Liver (tissue), 9 donors: Measurements from ENCODE around the gene CSF3R. TPM values are rescaled to one million over a fixed set of nuclear protein-coding genes. Genes with fewer than 3 reads are reported as not detected.

Experiments
- DNase-seq: peaks from one replicate; pipeline ENCODE4 v3.0.0-alpha.2; 2017; ENCODE audit warnings: low spot score
- H3K27ac ChIP-seq, 2 donors: one replicate each; pipeline ENCODE4 v1.7.0; 2013; ENCODE audit warnings: inconsistent platforms in 2 of 2, low read length in 2 of 2, control low read depth in 1 of 2, low read depth in 1 of 2, mild to moderate bottlenecking in 1 of 2
- H3K27me3 ChIP-seq, 4 donors: one replicate each; pipeline versions ENCODE4 v1.6.1 to v1.7.0; 2013; ENCODE audit warnings: low read length in 3 of 4, inconsistent platforms in 1 of 4, mild to moderate bottlenecking in 1 of 4, moderate library complexity in 1 of 4; ENCODE audit not compliant: control insufficient read depth in 4 of 4, insufficient read depth in 4 of 4
- H3K36me3 ChIP-seq, 4 donors: one replicate each; pipeline versions ENCODE4 v1.6.1 to v1.7.0; 2013; ENCODE audit warnings: low read length in 3 of 4, mild to moderate bottlenecking in 3 of 4, low read depth in 1 of 4, moderate library complexity in 1 of 4; ENCODE audit not compliant: control insufficient read depth in 4 of 4, insufficient read depth in 3 of 4
- H3K4me1 ChIP-seq, 4 donors: one replicate each; pipeline versions ENCODE4 v1.6.1 to v1.7.0; 2013; ENCODE audit warnings: low read length in 3 of 4, mild to moderate bottlenecking in 3 of 4, moderate library complexity in 1 of 4; ENCODE audit not compliant: control insufficient read depth in 4 of 4, insufficient read depth in 4 of 4
- H3K4me3 ChIP-seq, 3 donors: one replicate each; pipeline versions ENCODE4 v1.6.1 to v1.7.0; 2013; ENCODE audit warnings: low read length in 3 of 3, control low read depth in 1 of 3, low read depth in 1 of 3, mild to moderate bottlenecking in 1 of 3
- H3K9ac ChIP-seq, 2 donors: one replicate each; pipeline ENCODE4 v1.7.0; 2013; ENCODE audit warnings: low read length in 2 of 2, mild to moderate bottlenecking in 2 of 2, moderate library complexity in 2 of 2, control low read depth in 1 of 2, low read depth in 1 of 2
- H3K9me3 ChIP-seq, 4 donors: one replicate each; pipeline versions ENCODE4 v1.6.1 to v1.7.0; 2013; ENCODE audit warnings: low read length in 3 of 4; ENCODE audit not compliant: control insufficient read depth in 4 of 4
- EGR1 ChIP-seq, 2 donors: IDR thresholded peaks; 2 replicates each; pipeline ENCODE4 v1.6.1; 2016 to 2018; ENCODE audit warnings: antibody characterized with exemption in 2 of 2, low read depth in 2 of 2
- FOXA1 ChIP-seq: IDR thresholded peaks from 2 replicates; pipeline ENCODE4 v1.6.1; 2016; ENCODE audit warnings: antibody characterized with exemption
- FOXA2 ChIP-seq: IDR thresholded peaks from 2 replicates; pipeline ENCODE4 v1.6.1; 2016; ENCODE audit warnings: antibody characterized with exemption
- GABPA ChIP-seq, 2 donors: IDR thresholded peaks in 1 of 2; conservative IDR thresholded peaks in 1 of 2; 2 replicates each; pipeline ENCODE4 v1.6.1; 2016; ENCODE audit warnings: antibody characterized with exemption in 2 of 2, mild to moderate bottlenecking in 1 of 2, moderate library complexity in 1 of 2
- HNF4A ChIP-seq, 2 donors: conservative IDR thresholded peaks; 2 replicates each; pipeline ENCODE4 v1.6.1; 2016; ENCODE audit warnings: antibody characterized with exemption in 2 of 2, mild to moderate bottlenecking in 2 of 2
- HNF4G ChIP-seq: IDR thresholded peaks from 2 replicates; pipeline ENCODE4 v1.6.1; 2016; ENCODE audit warnings: antibody characterized with exemption
- JUND ChIP-seq, 2 donors: IDR thresholded peaks; 2 replicates each; pipeline ENCODE4 v1.6.1; 2016; ENCODE audit warnings: antibody characterized with exemption in 2 of 2
- NR2F2 ChIP-seq: IDR thresholded peaks from 2 replicates; pipeline ENCODE4 v1.6.1; 2016; ENCODE audit warnings: antibody characterized with exemption
- RAD21 ChIP-seq, 2 donors: IDR thresholded peaks; 2 replicates each; pipeline ENCODE4 v1.6.1; 2016; ENCODE audit warnings: antibody characterized with exemption in 2 of 2, mild to moderate bottlenecking in 2 of 2
- RXRA ChIP-seq, 2 donors: IDR thresholded peaks; 2 replicates each; pipeline ENCODE4 v1.6.1; 2017 to 2018; ENCODE audit warnings: antibody characterized with exemption in 2 of 2, mild to moderate bottlenecking in 1 of 2
- SP1 ChIP-seq: IDR thresholded peaks from 2 replicates; pipeline ENCODE4 v1.6.1; 2018; ENCODE audit warnings: antibody characterized with exemption, mild to moderate bottlenecking
- TAF1 ChIP-seq: conservative IDR thresholded peaks from 2 replicates; pipeline ENCODE4 v1.6.1; 2016; ENCODE audit warnings: antibody characterized with exemption, mild to moderate bottlenecking
- YY1 ChIP-seq: IDR thresholded peaks from 2 replicates; pipeline ENCODE4 v1.6.1; 2016; ENCODE audit warnings: antibody characterized with exemption, mild to moderate bottlenecking
- WGBS: extraction: QIAGEN DNeasy Blood & Tissue Kit; methylation state at CpG from one replicate; pipeline ENCODE4 v1.1.7; 2013; 5-methylcytosine and 5-hydroxymethylcytosine counted together
- polyA plus RNA-seq, 2 donors: library from polyadenylated mRNA; stranded (reverse) in 1 of 2; unstranded in 1 of 2; fragments of 200-250 nt in 1 of 2; fragments of >200 nt in 1 of 2; fragmentation: Nextera tagmentation in 1 of 2; extraction: Ambion mirVana in 1 of 2; gene quantifications; one replicate each; pipeline versions ENCODE4 v1.2.1 to v1.2.3, GENCODE V29; 2013 to 2015
- total RNA-seq, 2 donors: library from RNA; depleted of rRNA; stranded (reverse); fragments of >200 nt; gene quantifications; one replicate each; pipeline ENCODE4 v1.2.3, GENCODE V29; 2014
- TF ChIP-seq, protein P1 (sequence below): IDR thresholded peaks from 2 replicates; pipeline ENCODE4 v1.6.1; 2016; ENCODE audit warnings: antibody characterized with exemption
- TF ChIP-seq, protein P2 (sequence below): fragments of 150-350 bp; IDR thresholded peaks from 2 replicates; pipeline ENCODE4 v1.5.1; 2017; ENCODE audit warnings: improper control_type of control experiment, low read depth, low read length; ENCODE audit not compliant: missing input control
- TF ChIP-seq, protein P3 (sequence below): IDR thresholded peaks from 2 replicates; pipeline ENCODE4 v1.6.1; 2016; ENCODE audit warnings: antibody characterized with exemption
- TF ChIP-seq, protein P4 (sequence below): IDR thresholded peaks from 2 replicates; pipeline ENCODE4 v1.6.1; 2016; ENCODE audit warnings: antibody characterized with exemption
- donor health status: healthy.
- donor health status: healthy.
- donor health status: healthy.
- donor health status: healthy.
- donor health status: healthy.

Gene CSF3R
- total and polyA plus RNA-seq, 4 donors: 6.7 to 81.3 (median 15.9) TPM

DNA sequence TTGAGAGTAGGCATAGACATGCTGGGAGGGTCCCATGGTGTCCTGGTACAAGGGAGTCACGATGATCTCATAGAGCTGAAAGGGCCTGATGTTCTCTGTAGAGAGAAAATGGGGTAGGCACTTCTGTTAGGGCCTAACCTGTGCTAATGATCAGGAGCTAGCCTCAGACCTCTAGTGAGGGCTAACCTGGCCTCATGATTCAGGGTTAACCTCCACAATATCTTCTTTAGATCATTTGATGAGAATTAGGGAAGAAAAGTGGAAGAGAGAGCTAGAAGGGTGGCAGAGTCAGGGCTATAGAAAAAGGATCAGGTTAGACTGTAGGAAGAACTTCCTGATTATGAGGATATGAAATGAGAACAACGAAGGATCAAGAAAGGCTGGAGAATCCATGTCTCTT lies 13.6 kb downstream of the CSF3R start:
- no peak for DNase-seq
- TF ChIP-seq EGR1 (IDR thresholded peaks at IDR 0.05; ENCODE audit: low read depth in 2 of 2) (no peak), FOXA2 (no peak), RXRA (IDR thresholded peaks at IDR 0.05) (no peak), NR2F2 (no peak), TAF1 (no peak), SP1 (no peak), JUND (IDR thresholded peaks at IDR 0.05) (no peak), RAD21 (IDR thresholded peaks at IDR 0.05) (no peak), HNF4A (conservative IDR thresholded peaks at IDR 0.05) (no peak), HNF4G (no peak), YY1 (no peak)
- TF ChIP-seq, protein P1, sequence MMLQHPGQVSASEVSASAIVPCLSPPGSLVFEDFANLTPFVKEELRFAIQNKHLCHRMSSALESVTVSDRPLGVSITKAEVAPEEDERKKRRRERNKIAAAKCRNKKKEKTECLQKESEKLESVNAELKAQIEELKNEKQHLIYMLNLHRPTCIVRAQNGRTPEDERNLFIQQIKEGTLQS: no peak
- TF ChIP-seq, protein P2, sequence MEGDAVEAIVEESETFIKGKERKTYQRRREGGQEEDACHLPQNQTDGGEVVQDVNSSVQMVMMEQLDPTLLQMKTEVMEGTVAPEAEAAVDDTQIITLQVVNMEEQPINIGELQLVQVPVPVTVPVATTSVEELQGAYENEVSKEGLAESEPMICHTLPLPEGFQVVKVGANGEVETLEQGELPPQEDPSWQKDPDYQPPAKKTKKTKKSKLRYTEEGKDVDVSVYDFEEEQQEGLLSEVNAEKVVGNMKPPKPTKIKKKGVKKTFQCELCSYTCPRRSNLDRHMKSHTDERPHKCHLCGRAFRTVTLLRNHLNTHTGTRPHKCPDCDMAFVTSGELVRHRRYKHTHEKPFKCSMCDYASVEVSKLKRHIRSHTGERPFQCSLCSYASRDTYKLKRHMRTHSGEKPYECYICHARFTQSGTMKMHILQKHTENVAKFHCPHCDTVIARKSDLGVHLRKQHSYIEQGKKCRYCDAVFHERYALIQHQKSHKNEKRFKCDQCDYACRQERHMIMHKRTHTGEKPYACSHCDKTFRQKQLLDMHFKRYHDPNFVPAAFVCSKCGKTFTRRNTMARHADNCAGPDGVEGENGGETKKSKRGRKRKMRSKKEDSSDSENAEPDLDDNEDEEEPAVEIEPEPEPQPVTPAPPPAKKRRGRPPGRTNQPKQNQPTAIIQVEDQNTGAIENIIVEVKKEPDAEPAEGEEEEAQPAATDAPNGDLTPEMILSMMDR: no peak
- TF ChIP-seq, protein P3, sequence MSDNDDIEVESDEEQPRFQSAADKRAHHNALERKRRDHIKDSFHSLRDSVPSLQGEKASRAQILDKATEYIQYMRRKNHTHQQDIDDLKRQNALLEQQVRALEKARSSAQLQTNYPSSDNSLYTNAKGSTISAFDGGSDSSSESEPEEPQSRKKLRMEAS: no peak
- TF ChIP-seq, protein P4, sequence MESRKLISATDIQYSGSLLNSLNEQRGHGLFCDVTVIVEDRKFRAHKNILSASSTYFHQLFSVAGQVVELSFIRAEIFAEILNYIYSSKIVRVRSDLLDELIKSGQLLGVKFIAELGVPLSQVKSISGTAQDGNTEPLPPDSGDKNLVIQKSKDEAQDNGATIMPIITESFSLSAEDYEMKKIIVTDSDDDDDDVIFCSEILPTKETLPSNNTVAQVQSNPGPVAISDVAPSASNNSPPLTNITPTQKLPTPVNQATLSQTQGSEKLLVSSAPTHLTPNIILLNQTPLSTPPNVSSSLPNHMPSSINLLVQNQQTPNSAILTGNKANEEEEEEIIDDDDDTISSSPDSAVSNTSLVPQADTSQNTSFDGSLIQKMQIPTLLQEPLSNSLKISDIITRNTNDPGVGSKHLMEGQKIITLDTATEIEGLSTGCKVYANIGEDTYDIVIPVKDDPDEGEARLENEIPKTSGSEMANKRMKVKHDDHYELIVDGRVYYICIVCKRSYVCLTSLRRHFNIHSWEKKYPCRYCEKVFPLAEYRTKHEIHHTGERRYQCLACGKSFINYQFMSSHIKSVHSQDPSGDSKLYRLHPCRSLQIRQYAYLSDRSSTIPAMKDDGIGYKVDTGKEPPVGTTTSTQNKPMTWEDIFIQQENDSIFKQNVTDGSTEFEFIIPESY: no peak
- Histone ChIP-seq H3K4me3 (no peak overlapping the region), H3K9me3 (no peaks in the 10 kb centered on the region), H3K36me3 (no peaks in the 10 kb centered on the region), H3K4me1 (peaks cover 0 to 3% (median 0%) of the 10 kb centered on the region in 4 donors), H3K27me3 (no peaks in the 10 kb centered on the region), H3K27ac (no peak overlapping the region), H3K9ac (no peak overlapping the region)
- 64% methylated on average over 2 of the region's 2 CpGs for WGBS

DNA sequence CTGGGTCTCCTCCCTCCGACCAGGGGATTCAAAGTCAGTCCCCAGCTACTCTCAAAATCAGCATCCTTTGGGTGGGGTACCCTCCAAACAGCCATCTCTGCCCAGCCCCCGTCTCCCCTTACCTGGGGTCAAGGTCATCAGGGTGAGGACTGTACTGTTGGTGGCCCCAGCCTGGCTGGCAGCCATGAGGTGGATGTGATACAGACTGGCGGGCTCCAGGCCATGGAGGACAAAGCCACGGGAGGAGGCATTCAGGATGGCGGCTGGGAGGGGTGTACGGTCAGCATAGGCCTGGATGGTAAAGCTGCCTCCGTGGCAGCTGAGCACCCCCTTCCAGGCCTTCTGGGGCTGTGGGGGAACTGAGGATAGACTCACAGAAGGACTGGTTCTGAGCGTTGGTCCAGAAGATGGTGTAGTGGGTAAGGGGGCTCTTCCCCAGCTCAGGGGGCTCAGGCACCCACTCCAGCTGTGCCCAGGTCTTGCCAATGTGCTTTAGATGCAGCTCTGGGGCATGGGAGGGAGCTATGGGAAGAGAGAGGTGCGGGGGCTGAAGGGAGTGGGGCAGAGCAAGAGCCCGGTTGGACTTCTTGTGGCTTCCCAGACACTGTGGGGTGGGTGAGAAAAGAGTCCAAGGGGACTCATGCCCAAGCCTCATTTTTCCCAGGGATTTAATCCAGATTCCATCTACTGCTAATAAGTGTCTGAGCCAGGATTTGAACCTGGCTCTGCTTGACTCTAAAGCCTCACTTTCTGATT lies 14.8 kb downstream of the CSF3R start:
- Histone ChIP-seq H3K27me3 (no peaks in the 10 kb centered on the region), H3K27ac (no peak overlapping the region), H3K4me3 (no peak overlapping the region), H3K9ac (no peak overlapping the region), H3K36me3 (no peaks in the 10 kb centered on the region), H3K9me3 (no peaks in the 10 kb centered on the region), H3K4me1 (peaks cover 2 to 10% (median 5%) of the 10 kb centered on the region in 4 donors)
- no peak for DNase-seq
- TF ChIP-seq, protein P3: no peak
- no peak for TF ChIP-seq RAD21 (IDR thresholded peaks at IDR 0.05)
- no peak for TF ChIP-seq JUND (IDR thresholded peaks at IDR 0.05)
- no peak for TF ChIP-seq NR2F2
- TF ChIP-seq YY1: no peak
- TF ChIP-seq GABPA (IDR thresholded peaks at IDR 0.05 in 1 of 2, conservative IDR thresholded peaks at IDR 0.05 in 1 of 2): no peak
- TF ChIP-seq RXRA (IDR thresholded peaks at IDR 0.05): no peak
- no peak for TF ChIP-seq EGR1 (IDR thresholded peaks at IDR 0.05; ENCODE audit: low read depth in 2 of 2)
- TF ChIP-seq, protein P2: no peak
- no peak for TF ChIP-seq FOXA1
- 94% methylated on average over 10 of the region's 10 CpGs for WGBS
